Heart left ventricle (tissue), 13 donors: Measurements from ENCODE around the gene FNDC11.

Experiments
- CTCF ChIP-seq, 12 donors: fragments of 200-600 bp; sonication (generic) in 4 of 12; IDR thresholded peaks; one replicate each; pipeline versions ENCODE4 v1.5.0 to v1.8.0; 2018 to 2022; ENCODE audit warnings: antibody characterized with exemption in 12 of 12, mild to moderate bottlenecking in 5 of 12
- POLR2A ChIP-seq, 2 donors: fragments of 450-650 bp; IDR thresholded peaks; one replicate each; pipeline ENCODE4 v1.6.1; 2017; ENCODE audit warnings: antibody characterized with exemption in 2 of 2, mild to moderate bottlenecking in 2 of 2, moderate library complexity in 2 of 2
- donor health status: ischemic (EF 13 %, LVEDD 7.1; RV severe dilation, severe dysfunction).
- donor health status: DM: no; HTN: yes; CAD: no.
- donor health status: DM: no; HTN: no; CAD: no.
- donor health status: ischemic (EF 25% LVEDD 6.9; RV normal size, moderate dysfunction).
- donor health status: ischemic (EF 25% LVEDD 5.7; RV mildly dilated, moderate dysfunction).
- donor health status: ischemic (EF 35%, LVEDD 5.7; RV mildly dilated, moderate dysfunction).
- donor health status: nonischemic (EF 11% LVEDD 7.7; RV severe dilation, severe dysfunction).
- donor health status: DM: yes; HTN: yes; CAD: no.
- donor health status: PGD.
- donor health status: ischemic (EF 29% LVEDD 5.4; RV normal size, mild dysfunction).
- donor health status: nonischemic (EF 23%, LVEDD 6.1; RV moderate dilation, normal function).

GRCh38 chr20:63543733-63544132 is 10.2 kb upstream of the FNDC11 start:
- TF ChIP-seq CTCF (IDR thresholded peaks at IDR 0.05) = no peak
- TF ChIP-seq POLR2A (IDR thresholded peaks at IDR 0.05) = no peak
